ENCODE measurements around the gene AIG1.

AIG1 gene

DNA sequence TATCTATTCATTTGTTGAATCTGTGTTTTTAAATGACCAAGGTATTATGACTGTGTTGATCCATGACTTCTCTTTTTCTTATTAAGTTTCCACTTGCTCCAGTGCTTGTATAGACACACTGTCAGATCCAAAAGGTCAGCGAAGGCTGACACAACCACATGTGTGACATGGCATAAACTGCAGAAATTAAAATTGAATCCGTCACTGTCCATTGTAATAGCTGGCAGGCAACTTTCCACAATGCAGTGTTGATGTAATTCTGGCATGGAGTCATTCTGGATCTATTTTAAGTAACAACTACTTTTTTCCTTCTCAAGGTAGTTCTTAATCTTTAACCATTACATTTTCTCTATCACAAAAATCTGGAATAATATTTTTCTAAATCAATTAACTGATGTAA is 145.3 kb downstream of the AIG1 start:
- TF ChIP-seq POLR2AphosphoS5 (IDR thresholded peaks at IDR 0.05; ENCODE audit: borderline replicate concordance, low read depth, low read length) (no peak), FOXP2 (optimal IDR thresholded peaks at IDR 0.05; ENCODE audit: control extremely low read depth, extremely low read length, insufficient read depth) (no peak), EZH2 (IDR thresholded peaks at IDR 0.05) (no peak)
- Histone ChIP-seq H3K27ac (no peak overlapping the region), H3K9me3 (ENCODE audit: low read depth, low read length) (no peaks in the 10 kb centered on the region), H3K4me3 (no peak overlapping the region), H3K36me3 (ENCODE audit: insufficient read depth, low read length) (no peaks in the 10 kb centered on the region), H3K9ac (ENCODE audit: insufficient read length) (no peak overlapping the region)
- DNase-seq (ENCODE audit: low read depth, low spot score): no peak

GRCh38 chr6:143206550-143206949 is 145.9 kb downstream of the AIG1 start:
- Histone ChIP-seq H3K27ac (no peak overlapping the region), H3K4me3 (no peak overlapping the region), H3K9me3 (ENCODE audit: low read depth, low read length) (no peaks in the 10 kb centered on the region), H3K36me3 (ENCODE audit: insufficient read depth, low read length) (no peaks in the 10 kb centered on the region), H3K9ac (ENCODE audit: insufficient read length) (no peak overlapping the region)
- no peak for DNase-seq (ENCODE audit: low read depth, low spot score)
- TF ChIP-seq POLR2AphosphoS5 (IDR thresholded peaks at IDR 0.05; ENCODE audit: borderline replicate concordance, low read depth, low read length) (no peak), EZH2 (IDR thresholded peaks at IDR 0.05) (no peak), FOXP2 (optimal IDR thresholded peaks at IDR 0.05; ENCODE audit: control extremely low read depth, extremely low read length, insufficient read depth) (no peak)

DNA sequence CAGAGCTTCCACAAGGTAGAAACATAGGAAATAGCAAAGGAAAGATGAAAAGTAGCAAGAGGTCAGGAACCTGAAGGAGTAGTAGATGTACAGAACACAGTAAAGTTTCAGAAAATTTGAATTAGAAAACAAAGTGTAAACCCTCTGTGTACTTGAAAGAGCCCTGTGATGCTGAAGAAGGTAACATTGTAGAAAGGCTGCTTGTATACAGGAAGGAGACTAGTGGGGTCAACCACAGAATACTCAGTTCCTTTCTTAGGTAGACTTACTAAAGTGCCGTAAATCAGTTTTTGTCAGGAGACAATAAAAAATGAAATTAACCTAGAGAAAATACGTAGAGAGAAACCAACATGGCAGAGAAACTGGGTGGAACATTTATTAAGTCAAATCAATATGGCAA is 149.7 kb downstream of the AIG1 start:
- TF ChIP-seq FOXP2 (optimal IDR thresholded peaks at IDR 0.05; ENCODE audit: control extremely low read depth, extremely low read length, insufficient read depth): no peak
- TF ChIP-seq EZH2 (IDR thresholded peaks at IDR 0.05): no peak
- no peak overlapping the region for H3K4me3 ChIP-seq
- no peak for DNase-seq (ENCODE audit: low read depth, low spot score)
- H3K36me3 ChIP-seq (ENCODE audit: insufficient read depth, low read length): no peaks in the 10 kb centered on the region
- H3K9ac ChIP-seq (ENCODE audit: insufficient read length): no peak overlapping the region
- H3K9me3 ChIP-seq (ENCODE audit: low read depth, low read length): no peaks in the 10 kb centered on the region
- no peak overlapping the region for H3K27ac ChIP-seq

DNA sequence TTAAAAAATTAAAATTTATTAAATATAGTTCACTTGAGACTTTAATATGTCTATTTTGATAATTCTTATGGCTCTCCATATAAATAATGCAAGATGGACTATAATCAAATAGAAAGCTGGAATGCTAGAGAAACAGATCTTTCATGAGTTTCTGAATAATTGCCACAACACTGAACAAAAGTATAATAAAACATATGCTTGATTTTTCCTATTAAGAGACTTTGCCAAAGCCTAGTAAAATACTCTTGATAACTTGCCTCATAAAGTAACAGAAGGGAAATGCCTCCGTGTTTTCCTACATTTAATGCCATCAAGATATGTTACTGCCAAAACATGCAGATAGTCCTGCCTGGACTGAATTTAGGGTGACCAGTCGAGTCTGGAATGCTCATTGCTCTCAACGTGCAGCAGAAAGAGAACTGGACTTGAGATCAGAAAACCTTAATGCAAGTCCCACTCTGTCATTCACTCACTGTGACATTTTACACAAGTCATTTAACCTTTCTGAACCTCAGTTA is 153.2 kb downstream of the AIG1 start:
- no peak overlapping the region for H3K4me3 ChIP-seq
- H3K36me3 ChIP-seq (ENCODE audit: insufficient read depth, low read length): no peaks in the 10 kb centered on the region
- TF ChIP-seq POLR2AphosphoS5 (IDR thresholded peaks at IDR 0.05; ENCODE audit: borderline replicate concordance, low read depth, low read length): no peak
- no peak for TF ChIP-seq FOXP2 (optimal IDR thresholded peaks at IDR 0.05; ENCODE audit: control extremely low read depth, extremely low read length, insufficient read depth)
- TF ChIP-seq EZH2 (IDR thresholded peaks at IDR 0.05): no peak
- H3K9me3 ChIP-seq (ENCODE audit: low read depth, low read length): no peaks in the 10 kb centered on the region
- H3K9ac ChIP-seq (ENCODE audit: insufficient read length): no peak overlapping the region
- DNase-seq (ENCODE audit: low read depth, low spot score): no peak
- H3K27ac ChIP-seq: no peak overlapping the region

- H3K36me3 ChIP-seq (ENCODE audit: insufficient read depth, low read length): no peaks in the 10 kb centered on the region
- H3K27ac ChIP-seq: no peak overlapping the region
- no peak overlapping the region for H3K4me3 ChIP-seq
- no peaks in the 10 kb centered on the region for H3K9me3 ChIP-seq (ENCODE audit: low read depth, low read length)
- DNase-seq (ENCODE audit: low read depth, low spot score): no peak
- no peak for TF ChIP-seq POLR2AphosphoS5 (IDR thresholded peaks at IDR 0.05; ENCODE audit: borderline replicate concordance, low read depth, low read length)
- TF ChIP-seq FOXP2 (optimal IDR thresholded peaks at IDR 0.05; ENCODE audit: control extremely low read depth, extremely low read length, insufficient read depth): no peak
- TF ChIP-seq EZH2 (IDR thresholded peaks at IDR 0.05): no peak
- no peak overlapping the region for H3K9ac ChIP-seq (ENCODE audit: insufficient read length)
Measured at GRCh38 chr6:143215363-143215762, 154.7 kb downstream of the AIG1 start.

DNA sequence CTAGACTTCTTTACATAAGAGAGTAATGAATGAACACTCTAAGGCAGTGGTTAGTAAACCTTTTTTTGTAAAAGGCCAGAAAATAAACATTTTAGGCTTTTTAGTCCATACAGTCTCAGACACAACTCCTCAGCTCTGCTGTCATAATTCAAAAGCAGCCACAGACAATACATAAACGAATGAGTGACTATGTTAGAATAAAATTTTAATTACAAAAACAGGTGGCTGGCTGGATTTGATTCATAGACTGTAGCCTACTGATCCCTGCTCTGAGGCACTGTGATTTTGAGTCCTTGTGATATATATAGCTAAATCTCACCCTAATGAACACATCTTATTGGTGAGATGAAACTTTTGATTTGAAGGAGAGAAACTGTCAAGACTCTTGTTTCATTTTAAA is 155.1 kb downstream of the AIG1 start:
- no peak for DNase-seq (ENCODE audit: low read depth, low spot score)
- no peak overlapping the region for H3K27ac ChIP-seq
- TF ChIP-seq POLR2AphosphoS5 (IDR thresholded peaks at IDR 0.05; ENCODE audit: borderline replicate concordance, low read depth, low read length): no peak
- TF ChIP-seq FOXP2 (optimal IDR thresholded peaks at IDR 0.05; ENCODE audit: control extremely low read depth, extremely low read length, insufficient read depth): no peak
- TF ChIP-seq EZH2 (IDR thresholded peaks at IDR 0.05): no peak
- H3K9me3 ChIP-seq (ENCODE audit: low read depth, low read length): no peaks in the 10 kb centered on the region
- H3K9ac ChIP-seq (ENCODE audit: insufficient read length): no peak overlapping the region
- no peak overlapping the region for H3K4me3 ChIP-seq
- H3K36me3 ChIP-seq (ENCODE audit: insufficient read depth, low read length): no peaks in the 10 kb centered on the region

DNA sequence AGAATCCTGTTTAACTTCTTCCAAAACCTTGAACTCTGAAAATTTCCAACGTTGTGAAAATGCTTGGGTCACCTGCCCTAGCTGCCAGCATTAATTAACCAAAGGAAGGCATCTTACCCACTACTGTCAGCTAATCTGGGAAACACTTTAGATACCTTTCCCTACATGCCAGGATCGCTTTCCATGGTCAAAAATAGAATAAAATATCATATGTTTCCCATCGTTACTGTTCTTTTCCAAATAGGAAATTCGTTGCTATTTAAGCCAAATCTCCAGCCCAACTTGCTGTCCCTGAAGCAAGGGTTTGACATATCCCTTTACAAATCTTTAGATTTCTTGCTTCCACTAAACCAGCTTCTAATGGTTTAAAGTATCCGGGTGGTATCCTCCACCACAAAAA is 157.5 kb downstream of the AIG1 start:
- no peak overlapping the region for H3K4me3 ChIP-seq
- no peaks in the 10 kb centered on the region for H3K36me3 ChIP-seq (ENCODE audit: insufficient read depth, low read length)
- TF ChIP-seq EZH2 (IDR thresholded peaks at IDR 0.05): no peak
- H3K9ac ChIP-seq (ENCODE audit: insufficient read length): no peak overlapping the region
- no peaks in the 10 kb centered on the region for H3K9me3 ChIP-seq (ENCODE audit: low read depth, low read length)
- H3K27ac ChIP-seq: no peak overlapping the region
- no peak for DNase-seq (ENCODE audit: low read depth, low spot score)

DNA sequence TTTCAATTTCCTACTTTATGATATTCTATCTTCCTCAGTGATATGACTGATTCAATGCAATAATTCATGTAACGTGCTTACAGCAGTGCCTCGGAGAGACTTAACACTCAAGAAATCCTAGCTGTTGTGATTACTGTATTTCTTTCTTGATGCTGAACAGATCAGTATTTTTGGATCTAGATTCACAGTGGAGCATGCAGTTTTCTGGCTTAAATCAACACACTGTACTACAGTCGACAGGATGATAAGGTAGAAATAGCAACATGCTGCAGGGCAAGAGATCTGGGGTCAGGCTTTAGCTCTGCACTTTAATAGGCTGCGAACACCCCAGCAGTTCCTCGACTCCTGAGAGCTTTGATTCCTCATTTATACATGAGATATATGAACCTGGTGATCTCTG is 161.0 kb downstream of the AIG1 start:
- no peaks in the 10 kb centered on the region for H3K36me3 ChIP-seq (ENCODE audit: insufficient read depth, low read length)
- no peak for TF ChIP-seq EZH2 (IDR thresholded peaks at IDR 0.05)
- TF ChIP-seq FOXP2 (optimal IDR thresholded peaks at IDR 0.05; ENCODE audit: control extremely low read depth, extremely low read length, insufficient read depth): no peak
- no peak for TF ChIP-seq POLR2AphosphoS5 (IDR thresholded peaks at IDR 0.05; ENCODE audit: borderline replicate concordance, low read depth, low read length)
- H3K4me3 ChIP-seq: no peak overlapping the region
- no peak for DNase-seq (ENCODE audit: low read depth, low spot score)
- H3K9me3 ChIP-seq (ENCODE audit: low read depth, low read length): no peaks in the 10 kb centered on the region
- H3K9ac ChIP-seq (ENCODE audit: insufficient read length): no peak overlapping the region
- no peak overlapping the region for H3K27ac ChIP-seq

DNA sequence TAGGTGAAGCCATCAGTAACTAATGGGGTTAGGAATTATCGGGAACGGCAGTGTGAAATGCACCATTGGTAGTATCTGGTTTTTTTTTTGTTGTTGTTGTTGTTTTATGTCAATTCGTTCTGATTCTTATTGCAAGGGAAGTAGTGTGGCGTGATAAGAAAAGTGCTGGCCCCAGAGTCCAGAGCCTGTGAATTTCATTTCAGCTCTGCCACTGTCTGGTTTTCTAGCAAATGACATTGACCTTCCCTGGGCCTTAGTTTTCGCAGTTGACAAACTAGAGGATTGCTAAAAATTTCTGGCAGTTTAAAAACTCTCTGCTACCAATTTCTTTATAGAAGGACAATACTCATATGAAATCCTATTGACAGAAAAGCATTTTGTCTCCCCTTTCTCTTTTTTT is 161.6 kb downstream of the AIG1 start:
- no peak for DNase-seq (ENCODE audit: low read depth, low spot score)
- no peak for TF ChIP-seq POLR2AphosphoS5 (IDR thresholded peaks at IDR 0.05; ENCODE audit: borderline replicate concordance, low read depth, low read length)
- TF ChIP-seq EZH2 (IDR thresholded peaks at IDR 0.05): no peak
- TF ChIP-seq FOXP2 (optimal IDR thresholded peaks at IDR 0.05; ENCODE audit: control extremely low read depth, extremely low read length, insufficient read depth): no peak
- H3K4me3 ChIP-seq: no peak overlapping the region
- H3K27ac ChIP-seq: no peak overlapping the region
- H3K9me3 ChIP-seq (ENCODE audit: low read depth, low read length): no peaks in the 10 kb centered on the region
- no peaks in the 10 kb centered on the region for H3K36me3 ChIP-seq (ENCODE audit: insufficient read depth, low read length)
- no peak overlapping the region for H3K9ac ChIP-seq (ENCODE audit: insufficient read length)

All from SK-N-MC (cell line).